H1 (cell line): ENCODE data around the gene IFNL4. TPM values are rescaled to one million over a fixed set of nuclear protein-coding genes. Genes with fewer than 3 reads are reported as not detected.

Source experiments
- CTCF ChIA-PET: fragments of 300-600 bp; sonication (Branson Sonifier 250); formaldehyde crosslinking; loops from one replicate; lab custom pipeline; 2021; ENCODE audit not compliant: partially characterized antibody; lab: Charles Lee
- POLR2A ChIA-PET: fragments of 300-600 bp; sonication (Branson Sonifier 250); formaldehyde crosslinking; loops from one replicate; lab custom pipeline; 2021; ENCODE audit warnings: inconsistent platforms; ENCODE audit not compliant: partially characterized antibody; lab: Charles Lee
- DNase-seq, 2 experiments: peaks; one replicate each; pipeline versions ENCODE4 v3.0.0 to v3.0.0-alpha.2; 2010 to 2022; ENCODE audit warnings: low spot score in 2 of 2, low read depth in 1 of 2, mixed read lengths in 1 of 2
- FAIRE-seq: peaks from 2 replicates; lab custom pipeline; 2011; peaks lifted over from hg19 to GRCh38; lab: Jason Lieb, UNC
- H2AFZ ChIP-seq: 2 replicates; pipeline ENCODE4 v1.8.1; 2012; ENCODE audit warnings: low read length, inconsistent platforms
- H2AK5ac ChIP-seq: 2 replicates; pipeline ENCODE4 v1.6.1; 2013; ENCODE audit warnings: low read depth, low read length
- H2BK120ac ChIP-seq: replicated peaks from 2 replicates; pipeline ENCODE3; 2013; ENCODE audit warnings: low read depth, low read length, inconsistent platforms
- H2BK12ac ChIP-seq: 2 replicates; pipeline ENCODE4 v1.6.1; 2013; ENCODE audit warnings: low read depth, low read length
- H2BK15ac ChIP-seq: 2 replicates; pipeline ENCODE4 v1.6.1; 2013; ENCODE audit warnings: low read length
- H2BK20ac ChIP-seq: 2 replicates; pipeline ENCODE4 v1.6.1; 2013; ENCODE audit warnings: low read length
- H2BK5ac ChIP-seq: 2 replicates; pipeline ENCODE4 v1.6.1; 2013; ENCODE audit warnings: low read depth, low read length
- H3K14ac ChIP-seq: 2 replicates; pipeline ENCODE4 v1.6.1; 2013; ENCODE audit warnings: inconsistent platforms; ENCODE audit not compliant: insufficient read length
- H3K18ac ChIP-seq: 2 replicates; pipeline ENCODE4 v1.6.1; 2013; ENCODE audit warnings: low read length; ENCODE audit errors: extremely low read depth
- H3K23ac ChIP-seq: 2 replicates; pipeline ENCODE4 v1.6.1; 2013; ENCODE audit warnings: inconsistent platforms; ENCODE audit not compliant: insufficient read length
- H3K23me2 ChIP-seq: 2 replicates; pipeline ENCODE4 v1.6.1; 2013; ENCODE audit warnings: low read depth, low read length
- H3K27ac ChIP-seq: 2 replicates; pipeline ENCODE4 v1.6.1; 2011; ENCODE audit warnings: low read depth, low read length, inconsistent platforms
- H3K27me3 ChIP-seq, 4 experiments: replicated peaks in 1 of 4; 1 replicate in 1 of 4; 2 replicates in 3 of 4; pipeline versions ENCODE4 v1.6.1 to v1.8.1; 2011 to 2013; ENCODE audit warnings: low read length in 3 of 4, mild to moderate bottlenecking in 3 of 4, inconsistent platforms in 2 of 4, mixed read lengths in 2 of 4, moderate library complexity in 1 of 4; ENCODE audit not compliant: control insufficient read depth in 3 of 4, insufficient read depth in 3 of 4; ENCODE audit errors: extremely low read depth in 1 of 4
- H3K36me3 ChIP-seq, 4 experiments: 2 replicates each; pipeline versions ENCODE4 v1.6.1 to v1.8.1; 2011 to 2013; ENCODE audit warnings: mild to moderate bottlenecking in 4 of 4, low read length in 3 of 4, moderate library complexity in 2 of 4, control low read depth in 1 of 4, inconsistent platforms in 1 of 4; ENCODE audit not compliant: insufficient read depth in 4 of 4, control insufficient read depth in 2 of 4
- H3K4ac ChIP-seq: replicated peaks from 2 replicates; pipeline ENCODE3; 2013; ENCODE audit warnings: low read length, low read depth, mixed read lengths, inconsistent platforms; ENCODE audit not compliant: insufficient read length
- H3K4me1 ChIP-seq, 4 experiments: replicated peaks in 1 of 4; 1 replicate in 1 of 4; 2 replicates in 3 of 4; pipeline versions ENCODE4 v1.6.1 to v1.8.1; 2011 to 2013; ENCODE audit warnings: low read length in 3 of 4, inconsistent platforms in 2 of 4, mixed read lengths in 1 of 4; ENCODE audit not compliant: insufficient read depth in 4 of 4, control insufficient read depth in 3 of 4
- H3K4me2 ChIP-seq, 2 experiments: 2 replicates each; pipeline versions ENCODE4 v1.6.1 to v1.8.1; 2011 to 2013; ENCODE audit warnings: low read depth in 2 of 2, low read length in 2 of 2, control low read depth in 1 of 2, inconsistent platforms in 1 of 2, mild to moderate bottlenecking in 1 of 2; ENCODE audit not compliant: insufficient read depth in 1 of 2
- H3K4me3 ChIP-seq, 4 experiments: fragments of 200-600, 300-600 bp in 1 of 4; sonication (generic), shearing (Covaris generic), sonication (Bioruptor Twin) in 1 of 4; 2 replicates each; pipeline versions ENCODE4 v1.5.1 to v1.8.1; 2011 to 2016; ENCODE audit warnings: low read length in 4 of 4, low read depth in 3 of 4, control low read depth in 2 of 4, inconsistent platforms in 2 of 4, mild to moderate bottlenecking in 2 of 4, mixed read lengths in 1 of 4, moderate library complexity in 1 of 4; ENCODE audit not compliant: insufficient read depth in 2 of 4; ENCODE audit errors: extremely low read depth in 1 of 4
- H3K56ac ChIP-seq: replicated peaks from 2 replicates; pipeline ENCODE3; 2013; ENCODE audit warnings: low read depth, mild to moderate bottlenecking, mixed read lengths, low read length, inconsistent platforms; ENCODE audit not compliant: insufficient read length
- H3K79me1 ChIP-seq: 2 replicates; pipeline ENCODE4 v1.6.1; 2013; ENCODE audit warnings: low read depth, low read length, control low read depth
- H3K79me2 ChIP-seq, 2 experiments: 2 replicates each; pipeline versions ENCODE4 v1.6.1 to v1.8.1; 2012 to 2013; ENCODE audit warnings: low read length in 2 of 2, mild to moderate bottlenecking in 2 of 2, inconsistent platforms in 1 of 2; ENCODE audit not compliant: insufficient read depth in 2 of 2, control insufficient read depth in 1 of 2
- H3K9ac ChIP-seq, 4 experiments: replicated peaks in 1 of 4; 1 replicate in 1 of 4; 2 replicates in 3 of 4; pipeline versions ENCODE4 v1.6.1 to v1.8.1; 2011 to 2013; ENCODE audit warnings: low read depth in 3 of 4, low read length in 3 of 4, control low read depth in 2 of 4, mild to moderate bottlenecking in 2 of 4, moderate library complexity in 2 of 4, inconsistent platforms in 1 of 4; ENCODE audit errors: extremely low read depth in 1 of 4
- H3K9me3 ChIP-seq, 2 experiments: 2 replicates each; pipeline versions ENCODE4 v1.6.1 to v1.8.1; 2012 to 2013; ENCODE audit warnings: mild to moderate bottlenecking in 2 of 2, moderate library complexity in 2 of 2, control low read depth in 1 of 2, inconsistent platforms in 1 of 2, low read depth in 1 of 2, low read length in 1 of 2, mixed read lengths in 1 of 2; ENCODE audit not compliant: insufficient read depth in 2 of 2
- H4K20me1 ChIP-seq, 2 experiments: replicated peaks in 1 of 2; 2 replicates each; pipeline versions ENCODE3 to v1.8.1; 2011 to 2013; ENCODE audit warnings: inconsistent platforms in 2 of 2, low read length in 2 of 2, mild to moderate bottlenecking in 1 of 2; ENCODE audit not compliant: insufficient read depth in 2 of 2, control insufficient read depth in 1 of 2
- H4K5ac ChIP-seq: 2 replicates; pipeline ENCODE4 v1.6.1; 2013; ENCODE audit warnings: low read length, low read depth, mixed read lengths, inconsistent platforms; ENCODE audit not compliant: insufficient read length
- H4K8ac ChIP-seq: 2 replicates; pipeline ENCODE4 v1.8.0; 2013; ENCODE audit warnings: mild to moderate bottlenecking, moderate library complexity, low read length, inconsistent platforms; ENCODE audit not compliant: insufficient read depth; ENCODE audit errors: extremely low read depth
- H4K91ac ChIP-seq: replicated peaks from 2 replicates; pipeline ENCODE3; 2013; ENCODE audit warnings: low read length, mixed read lengths, inconsistent platforms; ENCODE audit not compliant: insufficient read length
- BACH1 ChIP-seq: IDR thresholded peaks from 2 replicates; pipeline ENCODE4 v1.6.1; 2012; ENCODE audit warnings: low read length, improper control_type of control experiment
- BCL11A ChIP-seq, 2 experiments: IDR thresholded peaks; one replicate each; pipeline ENCODE4 v1.6.1; 2011; ENCODE audit warnings: low read depth in 2 of 2, low read length in 2 of 2, mild to moderate bottlenecking in 2 of 2
- CBX5 ChIP-seq: fragments of 300-800, 300-1000 bp; sonication (generic); IDR thresholded peaks from 2 replicates; pipeline ENCODE4 v1.7.1; 2016; ENCODE audit warnings: antibody characterized with exemption, low read length, low read depth
- GABPA ChIP-seq: IDR thresholded peaks from 2 replicates; pipeline ENCODE4 v1.6.1; 2011; ENCODE audit warnings: mild to moderate bottlenecking, low read length, moderate library complexity, borderline replicate concordance; ENCODE audit not compliant: insufficient read depth
- HDAC6 ChIP-seq: IDR thresholded peaks from one replicate; pipeline ENCODE4 v1.7.1; 2012; ENCODE audit warnings: low read depth, mild to moderate bottlenecking, inconsistent platforms, low read length, moderate library complexity
- KDM1A ChIP-seq: fragments of 200-600, 300-600 bp; sonication (generic); IDR thresholded peaks from 2 replicates; pipeline ENCODE4 v1.7.1; 2016; ENCODE audit warnings: mild to moderate bottlenecking, low read length, borderline replicate concordance
- KDM4A ChIP-seq: IDR thresholded peaks from one replicate; pipeline ENCODE4 v1.7.1; 2012; ENCODE audit warnings: low read depth, mild to moderate bottlenecking, moderate library complexity, low read length, inconsistent platforms; ENCODE audit not compliant: severe bottlenecking
- RBBP5 ChIP-seq: IDR thresholded peaks from 2 replicates; pipeline ENCODE4 v1.7.1; 2012; ENCODE audit warnings: low read depth, mild to moderate bottlenecking, inconsistent platforms, low read length, moderate library complexity, borderline replicate concordance
- RXRA ChIP-seq: IDR thresholded peaks from 2 replicates; pipeline ENCODE4 v1.6.1; 2011; ENCODE audit warnings: low read depth, mild to moderate bottlenecking, low read length, moderate library complexity; ENCODE audit not compliant: insufficient read depth
- WGBS, 2 experiments: shearing (Covaris generic) in 1 of 2; methylation state at CpG; one replicate each; pipeline versions ENCODE4 v1.1.6 to v1.1.7; 2013 to 2015; ENCODE audit warnings: low lambda C conversion rate in 2 of 2, mixed read lengths in 2 of 2, inconsistent platforms in 1 of 2, low coverage in 1 of 2, missing lambda C conversion rate in 1 of 2; ENCODE audit not compliant: insufficient replicate concordance in 2 of 2, insufficient coverage in 1 of 2, insufficient read length in 1 of 2; ENCODE audit errors: extremely low coverage in 1 of 2, missing lambda C conversion rate in 1 of 2; 5-methylcytosine and 5-hydroxymethylcytosine counted together
- polyA plus RNA-seq, 7 experiments: library from polyadenylated mRNA; depleted of rRNA in 3 of 7; stranded (reverse) in 5 of 7; unstranded in 2 of 7; fragments of >200 nt in 5 of 7; fragments of 200-250 nt in 2 of 7; gene quantifications; 1 replicate in 5 of 7; 2 replicates in 1 of 7; 4 replicates in 1 of 7; pipeline versions ENCODE4 v1.2.1 to v1.2.3, GENCODE V29; 2011 to 2013; ENCODE audit warnings: missing spikeins in 2 of 7, mixed read lengths in 2 of 7
- total RNA-seq: library from RNA; stranded (reverse); fragmentation: NEBNext Ultra II Directional; extraction: Animal tissue kit (Norgen Biotek cat#: 25700); gene quantifications from 2 replicates; pipeline ENCODE4 v1.2.1, GENCODE V29; 2021
- TF ChIP-seq, protein P1 (sequence below): IDR thresholded peaks from 2 replicates; pipeline ENCODE4 v1.6.1; 2012; ENCODE audit warnings: inconsistent platforms
- TF ChIP-seq, protein P2 (sequence below): IDR thresholded peaks from 2 replicates; pipeline ENCODE4 v1.6.1; 2011; ENCODE audit warnings: low read depth, mild to moderate bottlenecking, low read length; ENCODE audit not compliant: insufficient read depth

IFNL4 gene
- total and polyA plus RNA-seq, 2 of the 8 experiments (the other 6 are each of a cell fraction or from before 2014, with no cell fraction given): not detected

DNA sequence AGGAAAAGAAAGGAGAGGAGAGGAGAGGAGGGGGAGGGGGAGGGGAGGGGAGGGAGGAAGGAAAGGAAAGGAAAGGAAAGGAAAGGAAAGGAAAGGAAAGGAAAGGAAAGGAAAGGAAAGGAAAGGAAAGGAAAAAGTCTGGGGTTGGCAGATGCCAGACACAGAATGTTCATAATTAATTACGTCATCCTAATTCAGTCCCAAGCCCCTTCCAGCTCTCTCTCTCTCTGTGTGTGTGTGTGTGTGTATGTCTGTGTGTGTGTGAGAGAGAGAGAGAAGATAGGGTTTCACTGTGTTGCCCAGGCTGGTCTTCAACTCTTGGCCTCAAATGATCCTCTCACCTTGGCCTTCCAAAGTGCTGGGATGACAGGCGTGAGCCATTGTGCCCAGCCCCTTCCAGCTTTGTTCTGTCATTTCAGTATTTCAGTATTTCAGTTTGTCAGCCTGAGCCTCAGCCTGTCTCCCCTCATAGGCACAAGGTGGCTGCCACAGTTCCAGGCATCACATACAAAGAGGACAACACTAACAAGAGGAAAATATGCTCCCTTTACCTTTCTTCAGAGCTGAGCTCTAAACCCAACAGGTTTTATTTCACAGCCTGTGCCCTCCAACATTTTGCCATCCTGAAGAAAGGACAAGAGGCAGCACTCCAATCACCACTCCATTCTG, 18.4 kb downstream of the IFNL4 start:
- Histone ChIP-seq H3K23ac (no peak overlapping the region), H2BK120ac (no peak overlapping the region), H3K36me3 (no peaks in the 10 kb centered on the region), H3K4me3 (no peak overlapping the region), H3K4ac (no peak overlapping the region), H3K27ac (no peak overlapping the region), H4K8ac (no peak overlapping the region), H3K9me3 (no peaks in the 10 kb centered on the region), H2BK20ac (no peak overlapping the region), H3K18ac (no peak overlapping the region), H3K27me3 (0 out of 7 replicates have a peak, but pooled peaks cover 0 to 3% (median 0%) of the 10 kb centered on the region in 4 experiments), H4K5ac (no peak overlapping the region), H3K56ac (no peak overlapping the region), H3K9ac (no peak overlapping the region), H3K23me2 (no peaks in the 10 kb centered on the region; the same call in 1 of the 2 replicates), H2AFZ (no peak overlapping the region), H2BK15ac (no peak overlapping the region), H4K91ac (no peak overlapping the region), H3K79me2 (no peaks in the 10 kb centered on the region), H3K14ac (no peak overlapping the region), H2AK5ac (no peak overlapping the region), H2BK5ac (no peak overlapping the region), H2BK12ac (no peak overlapping the region), H3K79me1 (no peaks in the 10 kb centered on the region), H3K4me1 (no peaks in the 10 kb centered on the region), H4K20me1 (peaks cover 0 to 1% of the 10 kb centered on the region in 2 experiments), H3K4me2 (no peak overlapping the region)
- DNase-seq (no peak), FAIRE-seq (no peak)
- ChIA-PET CTCF (interaction anchor here (0.6 to 1.7 kb wide), 2 partner anchors 97 to 501 kb away, joined by 3 to 5 read pairs; no protein-coding TSS in a partner anchor), POLR2A (no interaction called here)
- WGBS, 2 experiments: 71% methylated on average over 2 of the region's 2 CpGs; no CpG with 5 or more reads in 1 of the 2 experiments
- TF ChIP-seq CBX5 (no peak), BACH1 (no peak), RBBP5 (no peak), BCL11A (IDR thresholded peaks at IDR 0.05; ENCODE audit: low read depth in 2 of 2, low read length in 2 of 2) (no peak), KDM1A (no peak), KDM4A (no peak), GABPA (no peak), RXRA (no peak), HDAC6 (no peak)
- TF ChIP-seq, protein P1, sequence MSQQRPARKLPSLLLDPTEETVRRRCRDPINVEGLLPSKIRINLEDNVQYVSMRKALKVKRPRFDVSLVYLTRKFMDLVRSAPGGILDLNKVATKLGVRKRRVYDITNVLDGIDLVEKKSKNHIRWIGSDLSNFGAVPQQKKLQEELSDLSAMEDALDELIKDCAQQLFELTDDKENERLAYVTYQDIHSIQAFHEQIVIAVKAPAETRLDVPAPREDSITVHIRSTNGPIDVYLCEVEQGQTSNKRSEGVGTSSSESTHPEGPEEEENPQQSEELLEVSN: no peak
- TF ChIP-seq, protein P2, sequence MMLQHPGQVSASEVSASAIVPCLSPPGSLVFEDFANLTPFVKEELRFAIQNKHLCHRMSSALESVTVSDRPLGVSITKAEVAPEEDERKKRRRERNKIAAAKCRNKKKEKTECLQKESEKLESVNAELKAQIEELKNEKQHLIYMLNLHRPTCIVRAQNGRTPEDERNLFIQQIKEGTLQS: no peak
